GM20000 (cell line): Measurements from ENCODE around the gene NLRP14.

Experiments used
- DNase-seq: peaks from one replicate; pipeline ENCODE4 v3.0.0; 2012; ENCODE audit warnings: low spot score
- TF ChIP-seq, protein P1 (sequence below): IDR thresholded peaks from 2 replicates; pipeline ENCODE4 v1.5.1; 2012; ENCODE audit warnings: mild to moderate bottlenecking, control low read depth; ENCODE audit errors: extremely low read depth, missing control alignments

Gene NLRP14

GRCh38 chr11:7057641-7058040, 37.4 kb downstream of the NLRP14 start:
- TF ChIP-seq, protein P1, sequence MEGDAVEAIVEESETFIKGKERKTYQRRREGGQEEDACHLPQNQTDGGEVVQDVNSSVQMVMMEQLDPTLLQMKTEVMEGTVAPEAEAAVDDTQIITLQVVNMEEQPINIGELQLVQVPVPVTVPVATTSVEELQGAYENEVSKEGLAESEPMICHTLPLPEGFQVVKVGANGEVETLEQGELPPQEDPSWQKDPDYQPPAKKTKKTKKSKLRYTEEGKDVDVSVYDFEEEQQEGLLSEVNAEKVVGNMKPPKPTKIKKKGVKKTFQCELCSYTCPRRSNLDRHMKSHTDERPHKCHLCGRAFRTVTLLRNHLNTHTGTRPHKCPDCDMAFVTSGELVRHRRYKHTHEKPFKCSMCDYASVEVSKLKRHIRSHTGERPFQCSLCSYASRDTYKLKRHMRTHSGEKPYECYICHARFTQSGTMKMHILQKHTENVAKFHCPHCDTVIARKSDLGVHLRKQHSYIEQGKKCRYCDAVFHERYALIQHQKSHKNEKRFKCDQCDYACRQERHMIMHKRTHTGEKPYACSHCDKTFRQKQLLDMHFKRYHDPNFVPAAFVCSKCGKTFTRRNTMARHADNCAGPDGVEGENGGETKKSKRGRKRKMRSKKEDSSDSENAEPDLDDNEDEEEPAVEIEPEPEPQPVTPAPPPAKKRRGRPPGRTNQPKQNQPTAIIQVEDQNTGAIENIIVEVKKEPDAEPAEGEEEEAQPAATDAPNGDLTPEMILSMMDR = no peak
- DNase-seq = no peak

GRCh38 chr11:7060868-7061267, 40.6 kb downstream of the NLRP14 start:
- DNase-seq = no peak

DNA sequence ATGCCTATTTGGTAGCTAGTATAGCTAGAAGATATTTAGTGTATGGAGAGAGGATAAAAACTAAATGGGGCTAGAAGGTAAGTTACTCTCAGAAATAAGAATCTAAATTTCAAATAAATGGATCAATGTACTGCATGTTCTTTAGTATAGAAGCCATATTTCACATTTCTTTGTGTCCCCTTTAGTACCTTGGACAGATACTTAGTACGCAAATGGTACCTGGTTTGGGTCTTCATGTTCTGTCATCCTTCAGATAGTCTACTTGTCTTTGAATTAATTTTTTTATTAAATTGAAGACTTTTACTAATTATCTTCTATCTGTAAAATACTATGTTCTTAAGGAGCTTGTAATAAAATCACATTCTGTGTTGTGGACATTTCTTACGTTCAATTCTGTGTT, 42.3 kb downstream of the NLRP14 start:
- DNase-seq = no peak
- TF ChIP-seq, protein P1 = no peak

More at GRCh38 chr11:7060868-7061267, 40.6 kb downstream of the NLRP14 start:
- TF ChIP-seq, protein P1 = no peak

DNA sequence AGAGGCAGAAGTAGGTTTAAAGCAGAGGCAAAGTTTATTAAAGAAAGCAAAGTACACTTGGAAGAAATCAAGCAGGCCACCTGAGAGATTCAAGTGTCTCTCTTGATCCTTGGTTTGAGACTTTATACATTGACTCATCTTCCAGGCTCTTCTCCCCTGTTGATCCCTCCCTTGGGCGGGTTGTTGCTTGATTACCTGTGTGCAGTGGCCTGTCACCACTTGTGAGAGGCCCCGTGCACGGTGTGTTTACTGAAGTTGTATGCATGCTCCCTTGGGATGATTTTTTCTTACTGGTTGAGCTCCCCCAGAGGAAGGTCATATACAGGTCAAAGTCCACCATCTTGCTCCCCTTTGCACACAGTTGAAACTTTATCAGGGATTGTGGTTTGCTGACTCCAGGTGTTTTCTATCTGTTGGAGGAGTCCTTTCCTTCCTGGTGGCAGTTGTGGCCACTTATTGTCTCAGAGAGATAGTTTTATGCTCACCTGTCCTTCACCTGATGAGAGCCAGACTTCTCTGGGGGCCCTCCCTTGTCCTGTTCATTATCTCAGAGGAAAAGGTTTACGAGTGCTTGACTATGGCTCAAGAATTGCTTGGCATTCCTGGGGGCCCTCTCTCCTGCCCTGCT, 52.2 kb downstream of the NLRP14 start:
- DNase-seq = no peak
- TF ChIP-seq, protein P1 = no peak

GRCh38 chr11:7077101-7077500, 56.8 kb downstream of the NLRP14 start:
- TF ChIP-seq, protein P1 = no peak
- DNase-seq = no peak

- DNase-seq = no peak
- TF ChIP-seq, protein P1 = no peak
Observed at GRCh38 chr11:7079545-7080135, 59.4 kb downstream of the NLRP14 start.

DNA sequence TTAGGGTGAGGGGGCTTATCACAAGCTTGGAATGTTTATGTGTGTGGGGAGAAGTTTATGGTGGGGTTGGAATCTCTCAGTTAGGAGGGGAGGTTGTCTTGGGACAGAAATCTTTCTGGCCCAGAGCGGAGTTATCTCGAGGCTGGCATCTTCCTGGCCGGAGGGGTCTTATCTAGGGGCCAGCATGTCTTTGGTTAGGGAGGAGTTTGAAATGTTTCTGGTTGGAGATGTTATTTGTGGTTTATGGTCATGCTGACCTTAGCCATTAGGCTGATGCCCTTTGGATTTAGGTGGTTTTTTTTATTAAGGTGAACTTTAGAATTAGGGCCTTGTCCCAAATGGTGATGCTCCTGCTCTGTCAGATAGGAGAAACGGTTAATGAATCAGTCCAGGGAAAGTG, 60.6 kb downstream of the NLRP14 start:
- no peak for DNase-seq
- TF ChIP-seq, protein P1 = no peak
